ENCODE results near the gene GLIS1. TPM values are rescaled to one million over a fixed set of nuclear protein-coding genes. Genes with fewer than 3 reads are reported as not detected.

The GLIS1 gene
- total and polyA plus RNA-seq, 4 donors: 0.50 to 3.8 (median 1.4) TPM

- no peak for DNase-seq (ENCODE audit: low read depth in 4 of 6, low spot score in 6 of 6)
- H3K9me3 ChIP-seq (ENCODE audit: control insufficient read depth, insufficient read depth, low read length): no peaks in the 10 kb centered on the region
- H3K27ac ChIP-seq (ENCODE audit: low read depth, low read length): no peak overlapping the region
- H3K4me3 ChIP-seq (ENCODE audit: low read depth, low read length): no peak overlapping the region
- H3K4me1 ChIP-seq (ENCODE audit: control insufficient read depth, insufficient read depth, low read length): peaks cover 2% of the 10 kb centered on the region
- H3K36me3 ChIP-seq (ENCODE audit: control insufficient read depth, insufficient read depth, low read length): no peaks in the 10 kb centered on the region
- 25% methylated on average over 6 of the region's 6 CpGs for WGBS (ENCODE audit: insufficient coverage)
- no peaks in the 10 kb centered on the region for H3K27me3 ChIP-seq (ENCODE audit: control insufficient read depth, insufficient read depth, low read length)
These were observed 13.7 kb downstream of the GLIS1 start for GRCh38 chr1:53725238-53725689.

- no peak overlapping the region for H3K4me3 ChIP-seq (ENCODE audit: low read depth, low read length)
- H3K27ac ChIP-seq (ENCODE audit: low read depth, low read length): no peak overlapping the region
- H3K4me1 ChIP-seq (ENCODE audit: control insufficient read depth, insufficient read depth, low read length): no peaks in the 10 kb centered on the region
- H3K27me3 ChIP-seq (ENCODE audit: control insufficient read depth, insufficient read depth, low read length): no peaks in the 10 kb centered on the region
- H3K9me3 ChIP-seq (ENCODE audit: control insufficient read depth, insufficient read depth, low read length): no peaks in the 10 kb centered on the region
- WGBS (ENCODE audit: insufficient coverage): no CpG with 5 or more reads among the region's 1 CpG
- H3K36me3 ChIP-seq (ENCODE audit: control insufficient read depth, insufficient read depth, low read length): no peaks in the 10 kb centered on the region
- DNase-seq (ENCODE audit: low read depth in 4 of 6, low spot score in 6 of 6): no peak
These were observed 16.9 kb downstream of the GLIS1 start for GRCh38 chr1:53722025-53722424.

GRCh38 chr1:53721088-53721487, 17.9 kb downstream of the GLIS1 start:
- DNase-seq (ENCODE audit: low read depth in 4 of 6, low spot score in 6 of 6): no peak
- H3K4me1 ChIP-seq (ENCODE audit: control insufficient read depth, insufficient read depth, low read length): no peaks in the 10 kb centered on the region
- no peaks in the 10 kb centered on the region for H3K9me3 ChIP-seq (ENCODE audit: control insufficient read depth, insufficient read depth, low read length)
- H3K27ac ChIP-seq (ENCODE audit: low read depth, low read length): no peak overlapping the region
- H3K27me3 ChIP-seq (ENCODE audit: control insufficient read depth, insufficient read depth, low read length): no peaks in the 10 kb centered on the region
- H3K4me3 ChIP-seq (ENCODE audit: low read depth, low read length): no peak overlapping the region
- no peaks in the 10 kb centered on the region for H3K36me3 ChIP-seq (ENCODE audit: control insufficient read depth, insufficient read depth, low read length)
- WGBS (ENCODE audit: insufficient coverage): 92% methylated on average over 2 of the region's 4 CpGs

- DNase-seq (ENCODE audit: low read depth in 4 of 6, low spot score in 6 of 6): no peak
- no CpG with 5 or more reads among the region's 2 CpGs for WGBS (ENCODE audit: insufficient coverage)
- peaks cover 5% of the 10 kb centered on the region for H3K4me1 ChIP-seq (ENCODE audit: control insufficient read depth, insufficient read depth, low read length)
- no peak overlapping the region for H3K27ac ChIP-seq (ENCODE audit: low read depth, low read length)
- H3K27me3 ChIP-seq (ENCODE audit: control insufficient read depth, insufficient read depth, low read length): no peaks in the 10 kb centered on the region
- no peak overlapping the region for H3K4me3 ChIP-seq (ENCODE audit: low read depth, low read length)
- no peaks in the 10 kb centered on the region for H3K9me3 ChIP-seq (ENCODE audit: control insufficient read depth, insufficient read depth, low read length)
- H3K36me3 ChIP-seq (ENCODE audit: control insufficient read depth, insufficient read depth, low read length): no peaks in the 10 kb centered on the region
These were observed 19.5 kb downstream of the GLIS1 start for GRCh38 chr1:53719469-53719868.

GRCh38 chr1:53718443-53718842, 20.5 kb downstream of the GLIS1 start:
- DNase-seq (ENCODE audit: low read depth in 4 of 6, low spot score in 6 of 6): no peak
- Histone ChIP-seq H3K9me3 (ENCODE audit: control insufficient read depth, insufficient read depth, low read length) (no peaks in the 10 kb centered on the region), H3K27ac (ENCODE audit: low read depth, low read length) (no peak overlapping the region), H3K4me3 (ENCODE audit: low read depth, low read length) (no peak overlapping the region), H3K4me1 (ENCODE audit: control insufficient read depth, insufficient read depth, low read length) (peaks cover 5% of the 10 kb centered on the region), H3K36me3 (ENCODE audit: control insufficient read depth, insufficient read depth, low read length) (no peaks in the 10 kb centered on the region), H3K27me3 (ENCODE audit: control insufficient read depth, insufficient read depth, low read length) (no peaks in the 10 kb centered on the region)
- 75% methylated on average over 2 of the region's 2 CpGs for WGBS (ENCODE audit: insufficient coverage)

- Histone ChIP-seq H3K4me3 (ENCODE audit: low read depth, low read length) (no peak overlapping the region), H3K9me3 (ENCODE audit: control insufficient read depth, insufficient read depth, low read length) (no peaks in the 10 kb centered on the region), H3K36me3 (ENCODE audit: control insufficient read depth, insufficient read depth, low read length) (no peaks in the 10 kb centered on the region), H3K27ac (ENCODE audit: low read depth, low read length) (no peak overlapping the region), H3K4me1 (ENCODE audit: control insufficient read depth, insufficient read depth, low read length) (peaks cover 5% of the 10 kb centered on the region), H3K27me3 (ENCODE audit: control insufficient read depth, insufficient read depth, low read length) (no peaks in the 10 kb centered on the region)
- 87% methylated on average over 2 of the region's 6 CpGs for WGBS (ENCODE audit: insufficient coverage)
- DNase-seq (ENCODE audit: low read depth in 4 of 6, low spot score in 6 of 6): no peak
These were observed 21.7 kb downstream of the GLIS1 start for GRCh38 chr1:53717025-53717804.

GRCh38 chr1:53716150-53716549, 22.8 kb downstream of the GLIS1 start:
- Histone ChIP-seq H3K4me1 (ENCODE audit: control insufficient read depth, insufficient read depth, low read length) (peaks cover 5% of the 10 kb centered on the region), H3K27me3 (ENCODE audit: control insufficient read depth, insufficient read depth, low read length) (no peaks in the 10 kb centered on the region), H3K27ac (ENCODE audit: low read depth, low read length) (no peak overlapping the region), H3K9me3 (ENCODE audit: control insufficient read depth, insufficient read depth, low read length) (no peaks in the 10 kb centered on the region), H3K36me3 (ENCODE audit: control insufficient read depth, insufficient read depth, low read length) (no peaks in the 10 kb centered on the region), H3K4me3 (ENCODE audit: low read depth, low read length) (no peak overlapping the region)
- 70% methylated on average over 2 of the region's 5 CpGs for whole genome bisulfite sequencing (ENCODE audit: insufficient coverage)
- DNase-seq (ENCODE audit: low read depth in 4 of 6, low spot score in 6 of 6): no peak

- Histone ChIP-seq H3K4me1 (ENCODE audit: control insufficient read depth, insufficient read depth, low read length) (peaks cover 5% of the 10 kb centered on the region), H3K4me3 (ENCODE audit: low read depth, low read length) (no peak overlapping the region), H3K27ac (ENCODE audit: low read depth, low read length) (no peak overlapping the region), H3K36me3 (ENCODE audit: control insufficient read depth, insufficient read depth, low read length) (no peaks in the 10 kb centered on the region), H3K27me3 (ENCODE audit: control insufficient read depth, insufficient read depth, low read length) (no peaks in the 10 kb centered on the region), H3K9me3 (ENCODE audit: control insufficient read depth, insufficient read depth, low read length) (no peaks in the 10 kb centered on the region)
- no peak for DNase-seq (ENCODE audit: low read depth in 4 of 6, low spot score in 6 of 6)
- WGBS (ENCODE audit: insufficient coverage): 41% methylated on average over 11 of the region's 11 CpGs
These were observed 23.5 kb downstream of the GLIS1 start for GRCh38 chr1:53715478-53715877.

- no peaks in the 10 kb centered on the region for H3K36me3 ChIP-seq (ENCODE audit: control insufficient read depth, insufficient read depth, low read length)
- H3K4me1 ChIP-seq (ENCODE audit: control insufficient read depth, insufficient read depth, low read length): peaks cover 5% of the 10 kb centered on the region
- H3K27ac ChIP-seq (ENCODE audit: low read depth, low read length): no peak overlapping the region
- DNase-seq (ENCODE audit: low read depth in 4 of 6, low spot score in 6 of 6): no peak
- WGBS (ENCODE audit: insufficient coverage): 94% methylated on average over 2 of the region's 2 CpGs
- no peaks in the 10 kb centered on the region for H3K9me3 ChIP-seq (ENCODE audit: control insufficient read depth, insufficient read depth, low read length)
- H3K4me3 ChIP-seq (ENCODE audit: low read depth, low read length): no peak overlapping the region
- H3K27me3 ChIP-seq (ENCODE audit: control insufficient read depth, insufficient read depth, low read length): no peaks in the 10 kb centered on the region
These were observed 26.7 kb downstream of the GLIS1 start for GRCh38 chr1:53712276-53712675.

GRCh38 chr1:53710584-53710983, 28.4 kb downstream of the GLIS1 start:
- H3K27ac ChIP-seq (ENCODE audit: low read depth, low read length): no peak overlapping the region
- no peaks in the 10 kb centered on the region for H3K36me3 ChIP-seq (ENCODE audit: control insufficient read depth, insufficient read depth, low read length)
- peaks cover under 1% of the 10 kb centered on the region for H3K4me1 ChIP-seq (ENCODE audit: control insufficient read depth, insufficient read depth, low read length)
- no peaks in the 10 kb centered on the region for H3K9me3 ChIP-seq (ENCODE audit: control insufficient read depth, insufficient read depth, low read length)
- no peak for DNase-seq (ENCODE audit: low read depth in 4 of 6, low spot score in 6 of 6)
- H3K27me3 ChIP-seq (ENCODE audit: control insufficient read depth, insufficient read depth, low read length): no peaks in the 10 kb centered on the region
- WGBS (ENCODE audit: insufficient coverage): 83% methylated on average over 4 of the region's 8 CpGs
- H3K4me3 ChIP-seq (ENCODE audit: low read depth, low read length): no peak overlapping the region
